Adrenal gland (tissue), 5 donors: ENCODE data around the gene DCLRE1A.

Source experiments
- CTCF ChIP-seq, 6 experiments: fragments of 450-650 bp in 4 of 6; fragments of 200-600 bp in 2 of 6; sonication (generic) in 1 of 6; IDR thresholded peaks; 1 replicate in 5 of 6; 2 replicates in 1 of 6; pipeline versions ENCODE4 v1.5.1 to v1.8.0; 2016 to 2021; ENCODE audit warnings: antibody characterized with exemption in 6 of 6, mild to moderate bottlenecking in 2 of 6, moderate library complexity in 1 of 6
- POLR2A ChIP-seq, 2 donors: fragments of 450-650 bp; IDR thresholded peaks; one replicate each; pipeline ENCODE4 v1.6.1; 2017; ENCODE audit warnings: antibody characterized with exemption in 2 of 2, mild to moderate bottlenecking in 2 of 2, moderate library complexity in 1 of 2
- donor health status: DM: no; HTN: no; CAD: no.

GRCh38 chr10:113802997-113803396 is 50.9 kb downstream of the DCLRE1A start:
- TF ChIP-seq CTCF (IDR thresholded peaks at IDR 0.05) (no peak), POLR2A (IDR thresholded peaks at IDR 0.05) (no peak)
